Fibroblast of lung (primary cell): ENCODE data around the gene C10orf90. TPM values are rescaled to one million over a fixed set of nuclear protein-coding genes. Genes with fewer than 3 reads are reported as not detected.
A peak's percentile ranks its signal among the peaks of the same experiment; 100 is the strongest.

Experiments used
- DNase-seq, 2 donors: peaks; one replicate each; pipeline versions ENCODE4 v3.0.0 to v3.0.0-alpha.2; 2010; ENCODE audit warnings: low read depth in 2 of 2
- H2AFZ ChIP-seq: 2 replicates; pipeline ENCODE4 v1.5.1; 2012; ENCODE audit warnings: low read length, control low read depth, inconsistent platforms
- H3K27ac ChIP-seq: 2 replicates; pipeline ENCODE4 v1.5.1; 2011; ENCODE audit warnings: low read length, control low read depth; ENCODE audit not compliant: insufficient read depth
- H3K27me3 ChIP-seq: 2 replicates; pipeline ENCODE4 v1.5.1; 2011; ENCODE audit warnings: mild to moderate bottlenecking, low read length; ENCODE audit not compliant: control insufficient read depth, insufficient read depth
- H3K36me3 ChIP-seq: 2 replicates; pipeline ENCODE4 v1.5.1; 2011; ENCODE audit warnings: low read length; ENCODE audit not compliant: control insufficient read depth, insufficient read depth
- H3K4me1 ChIP-seq: 2 replicates; pipeline ENCODE4 v1.5.1; 2011; ENCODE audit warnings: low read length; ENCODE audit not compliant: control insufficient read depth, insufficient read depth; ENCODE audit errors: extremely low read depth
- H3K4me2 ChIP-seq: 2 replicates; pipeline ENCODE4 v1.5.1; 2011; ENCODE audit warnings: low read length, control low read depth; ENCODE audit not compliant: insufficient read depth; ENCODE audit errors: extremely low read depth
- H3K4me3 ChIP-seq, 4 experiments: fragments of 200-600 bp in 1 of 4; sonication (generic) in 1 of 4; replicated peaks in 1 of 4; 2 replicates each; pipeline ENCODE4 v1.5.1; 2011 to 2016; ENCODE audit warnings: low read length in 4 of 4, low read depth in 3 of 4, mild to moderate bottlenecking in 3 of 4, control low read depth in 2 of 4, inconsistent platforms in 1 of 4, mixed read lengths in 1 of 4; ENCODE audit not compliant: insufficient read depth in 1 of 4; ENCODE audit errors: control extremely low read depth in 1 of 4
- H3K79me2 ChIP-seq: 2 replicates; pipeline ENCODE4 v1.5.1; 2012; ENCODE audit warnings: mild to moderate bottlenecking, low read length, inconsistent platforms; ENCODE audit not compliant: control insufficient read depth, insufficient read depth
- H3K9ac ChIP-seq: 2 replicates; pipeline ENCODE4 v1.5.1; 2011; ENCODE audit warnings: mild to moderate bottlenecking, low read length, control low read depth; ENCODE audit not compliant: insufficient read depth
- H3K9me3 ChIP-seq: 2 replicates; pipeline ENCODE4 v1.5.1; 2012; ENCODE audit warnings: low read depth, low read length; ENCODE audit not compliant: control insufficient read depth, insufficient read depth
- H4K20me1 ChIP-seq: 2 replicates; pipeline ENCODE4 v1.5.1; 2011; ENCODE audit warnings: low read length; ENCODE audit not compliant: control insufficient read depth, insufficient read depth; ENCODE audit errors: extremely low read depth
- CTCF ChIP-seq, 2 donors: IDR thresholded peaks in 1 of 2; conservative IDR thresholded peaks in 1 of 2; 1 replicate in 1 of 2; 2 replicates in 1 of 2; pipeline ENCODE4 v1.5.1; 2011 to 2012; ENCODE audit warnings: low read length in 2 of 2, control low read depth in 1 of 2, inconsistent platforms in 1 of 2, low read depth in 1 of 2, mild to moderate bottlenecking in 1 of 2
- EZH2 ChIP-seq: IDR thresholded peaks from 2 replicates; pipeline ENCODE4 v1.5.1; 2012; ENCODE audit warnings: low read length, control low read depth, mild to moderate bottlenecking; ENCODE audit errors: missing control alignments
- polyA plus RNA-seq, 2 donors: library from polyadenylated mRNA; depleted of rRNA in 1 of 2; stranded (reverse) in 1 of 2; unstranded in 1 of 2; fragments of >200 nt; gene quantifications; 2 replicates each; pipeline ENCODE4 v1.2.1, GENCODE V29; 2011 to 2012; ENCODE audit warnings: missing spikeins in 1 of 2
- total RNA-seq: library from RNA; depleted of rRNA; stranded (reverse); fragments of >200 nt; gene quantifications from 2 replicates; pipeline ENCODE4 v1.2.1, GENCODE V29; 2014

C10orf90 gene
- total and polyA plus RNA-seq, 2 donors (not counting 1 experiment from before 2014, with no cell fraction given): 0.17 to 0.65 TPM

GRCh38 chr10:126391192-126391885, 279.2 kb downstream of the C10orf90 start:
- peak; percentile 60 to 81 for DNase-seq
- no peak overlapping the region for H3K4me3 ChIP-seq
- H3K36me3 ChIP-seq: no peaks in the 10 kb centered on the region
- H2AFZ ChIP-seq: peak overlapping the region; percentile 12
- no peaks in the 10 kb centered on the region for H3K27me3 ChIP-seq
- H3K27ac ChIP-seq: peak overlapping the region; percentile 53
- no peaks in the 10 kb centered on the region for H3K79me2 ChIP-seq
- TF ChIP-seq CTCF (conservative IDR thresholded peaks at IDR 0.05 in 1 of 2, IDR thresholded peaks at IDR 0.05 in 1 of 2; ENCODE audit: low read depth in 1 of 2, low read length in 2 of 2) (no peak), EZH2 (no peak)
- H3K4me1 ChIP-seq: peaks cover 15% of the 10 kb centered on the region
- no peaks in the 10 kb centered on the region for H4K20me1 ChIP-seq
- H3K9me3 ChIP-seq: no peaks in the 10 kb centered on the region
- H3K4me2 ChIP-seq: peak overlapping the region; percentile 68
- H3K9ac ChIP-seq: no peak overlapping the region

- TF ChIP-seq CTCF (conservative IDR thresholded peaks at IDR 0.05 in 1 of 2, IDR thresholded peaks at IDR 0.05 in 1 of 2; ENCODE audit: low read depth in 1 of 2, low read length in 2 of 2) (no peak), EZH2 (no peak)
- DNase-seq: no peak
- H4K20me1 ChIP-seq: no peaks in the 10 kb centered on the region
- H3K27me3 ChIP-seq: no peaks in the 10 kb centered on the region
- no peaks in the 10 kb centered on the region for H3K9me3 ChIP-seq
- peaks cover 4% of the 10 kb centered on the region for H3K79me2 ChIP-seq
- H3K9ac ChIP-seq: no peak overlapping the region
- H3K4me3 ChIP-seq: no peak overlapping the region
- no peak overlapping the region for H3K27ac ChIP-seq
- no peak overlapping the region for H2AFZ ChIP-seq
- no peak overlapping the region for H3K4me2 ChIP-seq
- H3K36me3 ChIP-seq: no peaks in the 10 kb centered on the region
- peaks cover 15% of the 10 kb centered on the region for H3K4me1 ChIP-seq
Observed at GRCh38 chr10:126390324-126390723, 280.2 kb downstream of the C10orf90 start.

- peak; percentile 73 to 82 for DNase-seq
- H3K27ac ChIP-seq: peak within 1 kb of the TSS; percentile 52
Observed at GRCh38 chr10:126387931-126388911, 282.3 kb downstream of the C10orf90 start, which contains the start of gene ADAM12. ADAM12 (minus strand) TSS chr10:126388477; CDS start chr10:126388145, 332 bp downstream.

More at GRCh38 chr10:126387931-126388911, 282.3 kb downstream of the C10orf90 start, which contains the start of gene ADAM12:
- Histone ChIP-seq H3K4me1 (peaks cover 15% of the 10 kb centered on the region), H3K4me3 (peak within 1 kb of the TSS; percentile 41 to 76 (median 55)), H3K36me3 (no peaks in the 10 kb centered on the region), H3K27me3 (no peaks in the 10 kb centered on the region), H3K9ac (peak within 1 kb of the TSS; percentile 64), H2AFZ (peak within 1 kb of the TSS; percentile 49), H3K79me2 (peaks cover 6% of the 10 kb centered on the region), H4K20me1 (no peaks in the 10 kb centered on the region), H3K9me3 (no peaks in the 10 kb centered on the region), H3K4me2 (peak within 1 kb of the TSS; percentile 73)
- TF ChIP-seq CTCF (conservative IDR thresholded peaks at IDR 0.05 in 1 of 2, IDR thresholded peaks at IDR 0.05 in 1 of 2; ENCODE audit: low read depth in 1 of 2, low read length in 2 of 2) (no peak), EZH2 (no peak)
